Right renal pelvis (tissue), 4 donors: Measurements from ENCODE around the gene PRSS27. TPM values are rescaled to one million over a fixed set of nuclear protein-coding genes. Genes with fewer than 3 reads are reported as not detected.

Source experiments
- DNase-seq, 4 donors: peaks; one replicate each; pipeline ENCODE4 v3.0.0-alpha.2; 2013; ENCODE audit warnings: low read depth in 4 of 4, low spot score in 3 of 4, missing footprints in 1 of 4
- polyA plus RNA-seq, 4 donors: library from polyadenylated mRNA; unstranded; fragments of 120-200 nt; gene quantifications; one replicate each; pipeline ENCODE4 v1.2.1, GENCODE V29; 2013; ENCODE audit not compliant: insufficient read length in 4 of 4

The PRSS27 gene
- polyA plus RNA-seq: 1 to 10 TPM; 1.3 to 2.1 (median 1.4) TPM

GRCh38 chr16:2720064-2720457 lies at the start of gene PRSS27:
Gene PRSS27 (minus strand): TSS chr16:2720224. CDS start chr16:2720160, 64 bp downstream.
- no peak for DNase-seq

GRCh38 chr16:2769675-2770056 lies 49.6 kb upstream of the PRSS27 start:
- no peak for DNase-seq

- DNase-seq: no peak
These were observed 49.1 kb upstream of the PRSS27 start for GRCh38 chr16:2769100-2769529.

- no peak for DNase-seq
These were observed 48.5 kb upstream of the PRSS27 start for GRCh38 chr16:2768403-2769089.

- no peak for DNase-seq
These were observed 47.9 kb upstream of the PRSS27 start for GRCh38 chr16:2767891-2768290.

GRCh38 chr16:2767140-2767731 lies 47.2 kb upstream of the PRSS27 start:
- no peak for DNase-seq

GRCh38 chr16:2766430-2767139 lies 46.6 kb upstream of the PRSS27 start:
- no peak for DNase-seq

- DNase-seq: no peak
These were observed 45.7 kb upstream of the PRSS27 start for GRCh38 chr16:2765462-2766404.

GRCh38 chr16:2764718-2765117 lies 44.7 kb upstream of the PRSS27 start:
- DNase-seq: no peak

- no peak for DNase-seq
These were observed 43.1 kb upstream of the PRSS27 start for GRCh38 chr16:2763173-2763572.

- DNase-seq: no peak
These were observed 42.7 kb upstream of the PRSS27 start for GRCh38 chr16:2762711-2763110.

- no peak for DNase-seq
These were observed 42.0 kb upstream of the PRSS27 start for GRCh38 chr16:2761886-2762583.

- no peak for DNase-seq
These were observed 41.4 kb upstream of the PRSS27 start for GRCh38 chr16:2761472-2761871.

GRCh38 chr16:2757344-2757743 lies 37.3 kb upstream of the PRSS27 start:
- no peak for DNase-seq

GRCh38 chr16:2756288-2757015 lies 36.4 kb upstream of the PRSS27 start:
- DNase-seq: no peak

- no peak for DNase-seq
These were observed 35.1 kb upstream of the PRSS27 start for GRCh38 chr16:2755158-2755557.

- no peak for DNase-seq
These were observed 33.7 kb upstream of the PRSS27 start for GRCh38 chr16:2753733-2754020.

GRCh38 chr16:2752850-2753732 lies 33.1 kb upstream of the PRSS27 start:
- DNase-seq: peak; percentile 61 to 76 (median 72)
